GM19397 (cell line): Measurements from ENCODE around the gene GAREM1.

ENCODE experiments used
- ATAC-seq: cut with Tn5 transposase; IDR thresholded peaks from one replicate; pipeline ENCODE4 v1.9.1; 2021; ENCODE audit warnings: mild to moderate bottlenecking, moderate library complexity; ENCODE audit not compliant: unreplicated experiment

GAREM1 gene

DNA sequence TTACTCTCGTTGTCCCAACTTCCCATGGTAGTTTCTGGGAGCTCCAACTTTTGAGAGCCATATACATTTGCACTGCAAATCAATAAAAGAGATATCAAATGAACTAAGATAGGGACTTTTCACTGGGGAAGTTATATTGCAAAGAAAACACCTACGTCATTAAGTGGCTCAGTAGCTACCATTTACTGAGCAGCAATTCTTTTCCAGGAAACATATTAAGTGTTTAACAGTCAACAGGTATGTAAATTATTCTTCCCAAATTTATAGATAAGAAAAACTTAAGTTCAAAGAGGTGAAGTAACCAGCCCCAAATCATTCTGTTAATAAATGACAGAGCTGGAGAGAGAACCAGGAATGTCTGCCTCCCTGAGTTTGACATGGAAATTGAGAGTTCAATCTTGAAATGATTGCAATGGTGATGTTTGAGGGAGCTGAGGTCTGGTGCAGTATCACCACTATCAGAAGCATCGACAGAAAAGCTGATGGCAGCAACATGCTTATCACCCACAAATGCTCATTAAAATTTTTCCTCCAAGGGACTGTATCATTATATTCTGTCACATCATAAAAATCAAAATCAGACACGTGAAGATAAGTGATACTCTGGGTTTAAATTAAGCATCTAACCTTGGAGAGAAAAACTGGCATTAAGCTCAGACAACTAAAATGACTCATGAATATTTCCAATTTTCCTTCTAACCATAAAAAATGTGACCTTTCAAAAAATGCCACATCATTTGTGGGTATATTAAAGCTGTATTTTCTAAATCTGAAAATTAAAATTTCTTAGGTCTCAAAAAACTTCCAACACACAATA is 43.4 kb downstream of the GAREM1 start:
- ATAC-seq: no peak

DNA sequence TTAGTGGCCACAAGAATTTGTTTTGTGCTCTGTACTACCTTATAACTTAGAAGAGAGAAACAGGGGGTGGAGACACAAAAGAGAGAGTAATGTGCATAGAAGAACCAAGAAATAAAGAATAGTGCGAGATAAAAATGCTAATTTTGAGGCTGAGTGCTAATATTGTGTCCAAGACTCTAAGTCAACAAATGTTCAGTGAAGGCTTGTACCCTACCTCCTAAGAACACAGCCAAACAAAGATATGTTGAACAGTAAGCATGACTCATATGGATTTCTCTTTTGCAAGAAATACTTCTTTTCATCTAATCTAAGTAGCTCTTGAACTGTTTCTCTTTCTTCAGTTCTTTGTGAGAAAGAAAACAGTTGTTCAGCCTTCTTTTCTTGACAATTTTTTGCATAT is 45.2 kb downstream of the GAREM1 start:
- no peak for ATAC-seq

DNA sequence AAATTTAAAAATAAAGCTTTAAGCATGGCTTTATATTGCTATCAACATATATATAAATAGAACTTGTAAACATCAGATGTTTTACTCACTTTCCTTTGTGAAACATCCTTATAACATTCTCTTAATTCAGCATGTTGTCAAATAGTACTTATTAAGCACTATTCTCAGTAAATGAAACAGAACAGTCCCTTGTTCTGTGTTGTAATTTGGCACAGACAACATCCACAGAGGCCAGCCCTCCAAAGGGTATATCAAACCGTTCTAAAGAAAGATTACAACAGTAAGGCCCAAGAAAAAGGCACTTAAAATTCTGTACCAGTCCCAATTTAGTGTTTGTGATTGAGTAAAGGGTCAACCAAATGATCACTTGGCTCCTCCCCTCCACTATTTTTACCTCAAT is 46.0 kb downstream of the GAREM1 start:
- no peak for ATAC-seq

DNA sequence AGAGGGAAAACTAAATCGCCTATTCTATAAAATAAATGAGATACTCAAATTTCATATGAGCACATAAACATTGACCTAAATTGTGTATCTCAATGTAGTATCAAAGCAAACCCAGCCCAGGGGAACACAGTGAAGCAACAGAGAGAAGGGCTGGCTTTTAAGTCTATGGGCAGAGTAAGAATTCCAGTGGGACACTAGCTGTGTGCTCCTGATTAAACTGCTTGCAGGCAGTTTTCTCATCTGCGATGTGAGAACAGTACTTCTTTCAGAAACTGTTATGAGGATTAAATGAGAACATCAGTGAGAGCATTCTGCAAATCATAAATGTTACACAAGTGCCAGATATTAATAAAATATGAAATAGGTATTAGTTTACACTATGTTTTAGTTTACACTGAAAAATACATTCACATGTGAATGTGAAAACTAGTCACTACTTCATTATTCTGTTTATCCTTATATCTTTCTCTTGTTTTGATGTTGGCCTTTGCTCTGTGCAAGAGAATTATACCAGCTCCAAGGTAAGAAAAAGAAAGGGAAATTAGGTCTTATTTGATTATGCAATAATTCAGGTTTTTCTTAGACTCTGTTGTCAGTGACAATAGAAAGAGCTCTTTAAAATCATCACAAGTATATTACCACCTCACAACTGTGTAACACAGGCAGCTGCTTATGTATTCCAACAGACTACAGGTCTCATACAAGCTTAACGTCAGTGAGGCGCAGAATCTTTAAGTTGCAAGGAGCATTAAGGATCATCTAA is 47.5 kb downstream of the GAREM1 start:
- no peak for ATAC-seq

DNA sequence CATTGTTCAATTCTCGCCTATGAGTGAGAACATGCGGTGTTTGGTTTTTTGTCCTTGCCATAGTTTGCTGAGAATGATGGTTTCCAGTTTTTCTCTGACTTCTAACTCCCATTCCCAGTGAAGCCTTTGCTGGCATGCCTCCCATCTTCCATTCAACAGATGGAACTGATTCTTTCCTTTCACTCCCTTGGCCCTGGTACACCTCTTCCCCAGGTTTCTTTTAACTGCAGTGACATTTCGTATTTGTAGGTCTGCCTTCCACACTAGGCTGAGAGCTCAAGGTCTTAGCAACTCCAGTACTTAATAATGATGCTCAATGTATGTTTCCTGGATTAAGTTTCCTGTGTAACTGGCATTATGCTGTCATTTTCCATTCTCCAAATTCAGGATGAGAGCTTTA is 48.5 kb downstream of the GAREM1 start:
- no peak for ATAC-seq

DNA sequence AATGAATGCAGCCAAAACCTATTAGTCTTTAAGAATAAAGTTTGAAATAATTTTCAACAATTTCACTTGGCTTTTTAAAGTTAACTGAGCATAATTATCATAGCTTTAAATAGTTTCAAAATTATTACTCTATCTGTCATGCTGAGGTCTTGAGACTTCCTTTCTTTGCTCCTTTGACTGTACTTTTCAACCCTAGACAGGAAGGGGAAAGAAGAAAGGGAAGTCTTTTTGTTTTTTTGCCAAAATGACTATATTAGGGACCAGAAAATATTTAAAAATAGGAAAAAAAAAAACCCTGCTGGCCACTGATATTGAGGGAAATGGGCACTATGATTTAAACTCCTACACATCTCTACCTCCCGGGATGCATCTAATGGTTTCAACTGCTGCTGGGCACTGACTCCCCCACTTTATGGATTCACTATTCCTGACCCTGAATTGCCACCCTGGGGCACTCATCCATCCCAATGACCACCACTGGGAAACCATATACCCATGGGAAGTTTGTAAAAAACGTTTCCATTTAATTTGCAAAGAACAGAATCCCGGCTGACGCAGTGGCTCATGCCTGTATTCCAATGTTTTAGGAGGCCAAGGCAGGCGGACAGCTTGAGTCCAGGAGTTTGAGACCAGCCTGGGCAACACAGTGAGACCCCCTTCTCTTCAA is 50.5 kb downstream of the GAREM1 start:
- no peak for ATAC-seq

DNA sequence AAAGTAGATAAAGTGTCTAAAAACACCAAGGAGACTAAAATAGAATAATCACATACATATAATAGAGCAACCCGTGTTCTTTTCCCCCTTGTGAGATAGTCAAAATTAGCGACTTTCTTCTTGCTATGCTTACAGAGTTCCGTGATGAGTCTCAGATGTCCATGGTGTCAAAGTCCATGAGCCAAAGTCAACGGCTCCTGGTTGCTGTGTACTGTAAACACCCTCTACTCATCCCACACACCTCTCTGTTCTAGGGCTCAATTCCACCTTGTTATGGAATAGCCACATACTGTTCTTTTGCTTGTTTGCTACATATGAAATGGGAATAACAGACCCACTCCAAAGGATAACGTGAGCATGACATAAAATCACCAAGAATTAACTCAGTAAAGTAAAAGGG is 52.5 kb downstream of the GAREM1 start:
- no peak for ATAC-seq

DNA sequence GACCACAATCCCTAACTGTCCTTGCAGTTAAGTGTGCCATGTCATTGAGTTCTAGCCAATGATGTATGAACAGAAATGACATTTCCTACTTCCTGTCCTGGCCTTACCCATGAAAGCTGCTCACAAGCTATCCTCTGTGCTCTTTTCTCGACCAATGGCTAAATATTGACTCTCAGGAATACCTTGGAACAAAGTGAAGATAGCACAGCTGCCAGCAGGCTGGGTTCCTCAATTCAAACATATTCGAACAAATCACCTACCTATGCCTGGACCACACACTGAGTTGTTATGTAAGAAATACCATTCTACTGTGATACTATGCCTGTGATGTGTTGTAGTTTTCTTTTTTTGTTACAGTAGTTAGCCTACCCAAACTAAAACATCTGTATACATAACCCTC is 65.1 kb downstream of the GAREM1 start:
- ATAC-seq: no peak

DNA sequence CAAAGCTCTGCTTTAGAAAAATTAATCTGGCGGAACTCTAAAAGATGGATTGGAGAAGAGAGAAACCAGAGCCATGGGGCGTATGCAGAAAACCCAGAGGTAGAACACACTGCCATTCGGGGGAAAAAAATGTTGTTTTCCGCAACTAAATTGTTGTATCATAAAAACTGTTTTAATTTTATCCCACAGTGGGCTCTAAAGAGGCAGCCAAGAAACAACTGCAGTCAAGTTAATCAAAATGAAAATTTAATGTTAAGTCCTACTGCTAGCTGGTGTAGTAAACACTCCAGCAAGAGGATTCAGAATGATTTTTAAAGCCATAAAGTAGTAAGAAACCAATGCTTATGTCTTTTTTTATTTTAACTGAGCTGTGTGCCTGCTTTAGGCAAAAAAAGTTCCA is 69.1 kb downstream of the GAREM1 start:
- ATAC-seq: no peak

DNA sequence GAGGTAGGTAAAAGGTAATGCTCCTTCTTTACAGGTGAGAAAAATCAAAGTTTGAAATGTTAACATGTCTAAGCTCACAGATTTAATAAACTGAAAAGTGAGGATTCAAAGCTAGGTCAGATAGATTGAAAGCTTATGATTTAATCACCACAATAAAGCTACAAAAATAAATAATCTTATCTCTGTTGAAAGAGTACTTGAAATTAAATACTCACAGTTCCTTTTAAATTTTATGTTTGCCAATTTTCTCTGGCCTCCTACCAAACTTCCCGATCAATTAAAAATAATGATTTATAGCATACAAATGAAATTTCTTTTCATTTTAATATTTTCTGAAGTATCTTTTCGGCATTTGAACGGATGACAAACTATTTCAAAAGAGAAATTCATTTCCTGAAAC is 77.3 kb downstream of the GAREM1 start:
- no peak for ATAC-seq

DNA sequence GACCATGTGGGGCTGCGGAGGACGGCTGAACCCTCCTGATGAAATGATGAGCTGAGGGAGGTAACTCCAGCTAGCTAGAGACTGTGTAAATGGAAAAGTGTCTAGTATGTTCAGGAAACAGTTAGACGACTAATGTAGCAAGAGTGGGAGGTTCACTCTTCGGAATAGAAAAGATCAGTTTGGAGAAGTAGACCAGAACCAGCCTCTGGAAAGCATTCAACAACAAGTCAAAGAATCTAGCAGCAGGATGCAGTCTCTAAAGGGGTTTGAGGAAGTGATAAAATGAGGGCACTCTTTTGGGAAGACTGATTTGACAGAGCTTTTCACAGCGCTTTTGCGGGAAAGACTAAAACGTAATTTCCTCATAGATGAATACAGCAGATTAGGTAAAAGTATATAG is 79.6 kb downstream of the GAREM1 start:
- ATAC-seq: no peak

DNA sequence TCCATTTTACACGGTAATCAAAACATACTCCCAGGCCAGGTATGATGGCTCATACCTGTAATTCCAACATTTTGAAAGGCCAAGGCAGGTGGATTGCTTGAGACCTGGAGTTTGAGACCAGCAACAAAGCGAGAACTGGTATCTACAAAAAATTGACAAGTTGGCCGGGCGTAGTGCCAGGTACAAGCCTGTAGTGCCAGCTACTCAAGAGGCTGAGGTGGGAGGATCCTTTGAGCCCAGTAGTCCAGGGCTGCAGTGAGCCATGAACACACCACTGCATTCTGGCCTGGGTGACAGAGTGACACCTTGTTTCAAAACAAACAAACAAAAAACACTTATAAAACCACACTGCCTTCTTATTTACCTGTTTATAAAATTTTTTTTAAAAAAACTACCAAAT is 80.8 kb downstream of the GAREM1 start:
- no peak for ATAC-seq

DNA sequence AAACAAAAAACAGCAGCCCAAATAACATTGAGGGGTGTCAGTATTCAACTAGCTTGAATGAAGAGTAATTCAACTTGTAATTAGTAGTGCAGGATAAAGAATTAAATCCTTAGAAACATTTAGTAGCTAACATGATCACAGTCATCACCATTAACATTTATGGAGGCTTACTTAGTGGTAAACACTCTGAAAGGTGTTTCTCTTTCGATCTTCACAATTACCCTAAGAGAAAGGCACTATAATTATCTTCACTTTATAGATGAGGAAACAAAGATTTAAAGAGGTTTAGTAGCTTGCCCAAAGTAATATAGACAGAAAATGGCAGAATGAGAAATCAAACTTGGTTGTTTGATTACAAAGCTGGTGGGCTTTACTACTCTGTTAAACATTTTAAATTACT is 81.5 kb downstream of the GAREM1 start:
- no peak for ATAC-seq

DNA sequence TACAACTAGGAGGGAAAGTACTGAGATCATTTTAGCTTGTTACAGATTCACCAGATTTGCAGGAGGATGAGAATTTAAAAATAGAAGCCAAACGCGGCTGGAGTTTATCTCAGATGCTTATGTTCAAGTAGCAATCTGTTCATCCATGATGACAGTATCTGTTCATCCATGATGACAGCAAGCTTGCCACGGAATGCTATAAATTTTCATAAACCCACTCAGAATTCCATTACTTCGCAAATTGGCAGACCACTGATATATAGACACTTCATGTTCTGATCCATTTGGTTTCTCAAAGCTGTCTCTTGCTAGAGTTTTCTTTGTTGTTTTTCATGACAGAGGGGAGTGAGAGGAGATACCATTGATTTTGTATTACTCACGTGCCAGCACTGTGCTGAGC is 84.2 kb downstream of the GAREM1 start:
- ATAC-seq: no peak

DNA sequence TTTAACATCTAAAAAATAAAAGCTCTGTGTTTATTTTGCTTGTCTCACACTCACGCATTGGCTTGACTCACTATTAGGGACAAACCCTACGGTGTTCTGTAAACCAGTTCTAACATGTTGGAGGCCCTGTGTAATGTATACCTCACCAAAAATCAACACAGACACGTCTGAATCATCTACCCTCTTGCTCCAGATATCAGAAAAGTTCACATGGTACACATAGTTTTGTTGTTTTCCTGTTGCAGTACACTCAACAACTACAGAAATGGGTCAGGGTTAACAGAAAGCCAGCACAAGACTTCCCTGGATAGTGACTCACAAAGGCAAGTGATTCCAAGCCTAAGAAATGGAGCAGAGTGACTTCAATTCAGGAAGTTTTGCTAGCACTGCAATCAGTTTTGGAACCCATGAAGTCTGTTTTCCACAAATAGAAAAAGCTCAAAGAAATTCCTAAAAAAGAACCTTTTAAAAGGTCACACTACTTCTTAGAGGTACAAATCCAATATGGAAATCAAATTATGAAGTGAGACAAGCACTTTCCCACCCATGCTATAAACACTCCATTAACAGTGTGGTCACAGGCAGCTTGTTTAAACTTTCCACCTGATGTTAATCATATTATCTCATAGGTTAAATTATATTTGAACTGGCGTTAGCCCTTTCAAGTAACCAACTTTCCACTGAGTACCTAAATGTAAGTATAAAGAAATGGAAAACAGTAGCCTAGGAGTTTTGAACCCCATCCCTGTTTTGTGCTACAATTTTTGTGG is 87.4 kb downstream of the GAREM1 start:
- no peak for ATAC-seq

DNA sequence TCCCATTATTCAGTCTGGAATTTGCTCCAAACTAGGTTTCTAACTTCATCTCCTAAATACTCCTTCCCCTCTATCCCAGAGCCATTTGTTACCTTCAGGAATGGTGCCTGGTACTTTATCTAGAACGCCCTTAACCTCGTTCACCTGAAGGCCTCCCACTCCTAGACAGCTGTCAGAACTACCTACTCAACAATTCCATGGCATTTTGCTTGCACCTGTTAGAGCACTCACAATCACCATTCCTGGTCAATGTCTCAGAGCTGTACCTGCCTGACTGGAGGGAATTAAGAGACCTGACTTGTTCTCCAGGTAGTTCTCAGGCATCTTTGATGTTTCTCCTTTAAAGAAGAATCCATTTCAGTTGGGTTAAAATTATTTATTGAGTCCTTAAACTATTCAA is 88.9 kb downstream of the GAREM1 start:
- ATAC-seq: no peak

DNA sequence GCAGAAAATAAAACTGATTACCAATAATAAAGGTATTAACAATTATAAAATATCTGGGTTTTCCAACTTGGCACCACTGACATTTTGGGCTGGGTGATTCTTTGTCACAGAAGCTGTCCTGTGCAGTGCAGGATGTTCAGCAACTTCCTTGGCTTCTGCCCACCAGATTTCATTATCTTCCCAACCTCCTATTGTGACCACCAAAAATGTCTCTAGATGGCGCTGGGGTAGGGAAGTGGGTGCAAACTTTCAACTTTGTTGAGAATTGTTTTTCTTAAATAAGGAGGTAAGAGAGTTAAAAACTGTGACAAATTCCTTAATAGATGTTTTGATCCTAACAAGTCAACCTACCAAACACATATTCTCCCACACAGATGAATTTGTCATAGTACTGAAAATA is 90.1 kb downstream of the GAREM1 start:
- ATAC-seq: no peak

DNA sequence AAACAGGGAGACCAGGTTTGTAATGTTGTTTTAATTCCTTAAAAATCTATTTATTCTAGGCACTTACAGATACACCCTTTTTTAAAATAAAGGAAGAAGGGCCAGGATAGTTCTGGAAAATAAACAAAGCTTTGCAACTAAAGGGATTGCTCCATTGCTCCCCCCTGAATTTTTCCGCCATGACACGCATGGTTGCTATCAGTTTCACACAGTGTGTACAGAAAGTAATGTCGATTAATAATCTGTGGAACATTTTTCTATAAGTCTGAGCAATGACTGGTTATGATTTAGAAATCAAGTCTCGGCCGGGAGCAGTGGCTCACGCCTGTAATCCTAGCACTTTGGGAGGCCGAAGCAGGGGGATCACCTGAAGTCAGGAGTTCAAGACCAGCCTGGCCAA is 90.8 kb downstream of the GAREM1 start:
- ATAC-seq: no peak

DNA sequence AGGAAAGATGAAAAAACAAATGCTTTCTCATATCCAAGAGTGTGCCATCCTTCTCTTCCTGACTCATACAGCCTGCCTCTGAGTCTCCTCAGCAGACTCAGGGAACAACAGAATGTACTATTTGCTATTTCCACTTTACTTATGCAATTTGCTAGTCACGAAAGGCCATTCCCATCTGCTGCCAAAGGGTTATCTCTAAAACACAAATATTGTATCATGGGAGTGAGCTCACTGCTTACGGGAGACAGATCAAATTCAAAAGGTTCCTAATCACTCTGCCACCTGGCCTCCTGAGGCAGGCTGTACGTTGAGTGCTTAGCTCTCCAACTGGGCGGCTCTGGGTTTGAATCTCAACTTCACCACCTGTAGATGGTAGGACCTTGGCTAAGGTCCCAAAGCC is 92.0 kb downstream of the GAREM1 start:
- no peak for ATAC-seq

DNA sequence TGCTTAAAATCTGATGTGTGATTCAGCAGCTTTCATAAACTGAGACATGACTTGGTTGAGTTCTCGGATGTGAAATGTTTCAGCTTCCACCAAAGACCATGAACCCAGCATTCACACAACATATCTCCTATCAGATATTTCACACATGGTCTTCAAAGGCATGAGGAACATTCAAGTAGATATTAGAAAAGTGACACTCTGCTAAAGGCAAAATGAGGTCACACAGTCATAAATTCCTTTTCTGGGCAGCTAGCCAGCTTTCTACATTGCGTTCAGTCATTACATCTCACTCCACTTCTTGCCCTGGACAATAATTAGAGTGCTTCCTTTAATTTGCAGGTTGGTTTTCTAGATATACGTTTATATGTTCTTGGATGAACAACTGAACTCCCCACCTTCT is 96.7 kb downstream of the GAREM1 start:
- ATAC-seq: no peak

DNA sequence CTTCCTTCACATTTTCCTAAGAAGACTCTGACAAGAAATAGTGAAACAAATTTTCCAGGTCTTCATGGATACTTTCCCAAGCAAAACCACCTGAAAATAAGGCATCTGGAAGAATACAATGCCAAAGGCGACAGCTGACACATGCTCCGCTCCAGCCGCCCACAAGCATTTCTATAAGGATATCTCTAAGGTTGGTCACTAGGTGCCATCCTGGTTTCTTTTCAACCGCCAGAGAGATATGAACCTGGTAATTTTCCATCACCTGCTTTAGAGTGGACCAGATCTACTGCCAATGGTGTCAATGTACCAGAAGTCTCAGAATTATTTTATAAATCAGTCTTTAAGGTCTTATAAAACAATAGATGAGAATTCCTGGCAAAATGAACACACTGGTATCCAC is 97.2 kb downstream of the GAREM1 start:
- no peak for ATAC-seq
